Activated gamma-delta T cell treated with anti-CD3 and anti-CD28 coated beads, Interleukin-2, amount 50 U/mL, for 16 hours (primary cell): ENCODE data around the gene MUC20.
"Not testable (repeated sequence)": the region's sequence is repeated elsewhere in the genome, so short reads cannot be mapped to it uniquely, and the experiment has no call there.

Source experiments
- DNase-seq: peaks from one replicate; pipeline ENCODE4 v3.0.0-alpha.2; 2020; ENCODE audit warnings: low read depth

Gene MUC20

DNA sequence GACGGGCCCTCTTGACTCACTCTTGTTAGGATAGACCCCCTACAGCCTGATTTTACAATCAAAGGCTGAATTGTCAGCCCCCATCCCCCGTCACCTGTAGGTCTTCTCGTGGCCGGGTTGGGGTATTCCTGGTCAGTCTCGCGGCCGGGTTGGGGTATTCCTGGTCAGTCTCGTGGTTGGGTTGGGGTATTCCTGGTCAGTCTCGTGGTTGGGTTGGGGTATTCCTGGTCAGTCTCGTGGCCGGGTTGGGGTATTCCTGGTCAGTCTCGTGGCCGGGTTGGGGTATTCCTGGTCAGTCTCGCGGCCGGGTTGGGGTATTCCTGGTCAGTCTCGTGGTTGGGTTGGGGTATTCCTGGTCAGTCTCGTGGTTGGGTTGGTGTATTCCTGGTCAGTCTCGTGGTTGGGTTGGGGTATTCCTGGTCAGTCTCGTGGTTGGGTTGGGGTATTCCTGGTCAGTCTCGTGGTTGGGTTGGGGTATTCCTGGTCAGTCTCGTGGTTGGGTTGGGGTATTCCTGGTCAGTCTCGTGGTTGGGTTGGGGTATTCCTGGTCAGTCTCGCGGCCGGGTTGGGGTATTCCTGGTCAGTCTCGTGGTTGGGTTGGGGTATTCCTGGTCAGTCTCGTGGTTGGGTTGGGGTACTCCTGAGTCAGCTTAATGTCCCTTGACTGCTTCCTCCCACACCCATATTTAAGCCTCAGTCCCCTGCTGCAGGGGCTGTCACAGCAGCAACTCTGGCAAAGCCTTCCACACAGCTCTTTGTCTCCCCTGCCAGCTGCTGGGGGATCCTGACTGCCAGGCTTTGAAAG, 50.3 kb downstream of the MUC20 start:
- not testable (repeated sequence) for DNase-seq

DNA sequence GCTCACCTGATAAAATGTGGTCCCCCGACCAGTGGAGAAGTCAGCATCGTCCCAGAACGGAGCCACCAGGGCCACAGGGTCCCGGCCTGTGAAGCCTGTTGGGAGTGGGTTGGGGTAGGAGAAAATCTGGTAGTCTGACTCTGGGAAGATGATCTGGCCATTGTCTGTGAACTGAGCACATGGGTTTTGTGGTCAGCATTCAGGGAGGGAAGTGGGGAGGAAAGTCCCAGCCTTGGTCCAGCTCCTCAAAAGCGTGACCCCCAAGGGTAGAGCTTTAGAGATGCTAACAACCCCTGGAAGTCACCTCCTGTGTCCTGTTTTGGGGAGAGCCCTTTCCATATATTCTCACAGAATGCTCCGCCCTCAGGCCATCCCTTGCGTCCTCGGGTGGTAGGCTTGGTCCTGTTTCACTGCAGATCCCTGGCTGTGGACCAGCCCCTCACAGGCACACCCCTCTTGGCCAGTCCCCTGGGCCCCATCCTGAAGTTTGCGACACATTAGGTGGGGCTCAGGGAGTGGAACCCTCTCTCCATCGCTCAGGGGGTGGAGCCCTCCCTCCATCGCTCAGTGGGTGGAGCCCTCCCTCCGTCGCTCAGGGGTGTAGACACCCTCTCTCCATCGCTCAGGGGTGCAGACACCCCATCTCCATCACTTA, 51.0 kb downstream of the MUC20 start:
- no peak for DNase-seq

DNA sequence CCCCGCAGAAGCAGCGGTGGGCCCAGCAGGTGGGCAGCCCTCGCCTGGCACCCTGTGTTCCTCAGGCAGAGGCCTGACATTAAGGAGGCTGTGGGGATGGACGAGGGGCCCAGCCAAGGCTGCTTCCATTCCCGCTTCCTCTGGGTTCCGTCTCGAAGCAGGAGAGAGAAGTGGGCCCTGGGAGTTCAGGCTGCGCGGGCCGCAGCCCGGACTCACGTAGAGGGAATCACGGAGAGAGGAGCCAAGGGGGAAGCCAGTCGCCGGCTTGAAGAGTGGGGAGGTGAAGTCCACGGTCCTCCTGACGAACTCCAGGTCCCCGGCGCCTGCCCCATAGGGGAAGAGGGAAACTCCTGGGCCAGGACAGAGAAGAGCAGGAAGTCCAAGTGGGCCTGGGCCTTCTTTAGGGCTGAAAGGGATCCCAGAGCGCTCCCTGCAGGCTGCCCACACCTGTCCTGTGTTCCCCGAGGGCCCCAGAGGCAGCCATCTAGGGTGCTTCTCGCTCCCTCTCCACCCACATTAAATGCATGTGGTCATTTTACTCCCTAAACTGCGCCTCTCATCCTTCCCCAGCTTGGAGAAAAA, 53.3 kb downstream of the MUC20 start:
- no peak for DNase-seq

DNA sequence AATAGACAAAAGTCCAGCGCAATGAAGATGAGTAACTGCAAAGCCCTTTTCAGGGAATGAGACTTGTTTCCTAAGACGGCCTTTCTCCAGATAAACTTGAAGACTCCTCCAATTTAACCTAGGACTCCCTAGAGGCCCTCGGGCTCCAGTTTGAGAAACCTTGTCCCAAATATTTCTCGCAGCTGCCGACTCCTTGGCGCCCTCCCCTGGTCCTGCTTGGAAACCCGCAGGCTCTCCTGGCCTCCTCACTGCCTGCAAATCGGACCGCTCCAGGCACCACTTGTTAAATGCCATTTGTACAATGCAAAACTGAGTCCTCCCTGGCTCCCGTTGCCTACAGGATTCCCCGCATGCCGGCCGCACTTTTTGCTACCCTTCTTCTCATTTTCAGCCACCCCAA, 54.1 kb downstream of the MUC20 start:
- DNase-seq: no peak

DNA sequence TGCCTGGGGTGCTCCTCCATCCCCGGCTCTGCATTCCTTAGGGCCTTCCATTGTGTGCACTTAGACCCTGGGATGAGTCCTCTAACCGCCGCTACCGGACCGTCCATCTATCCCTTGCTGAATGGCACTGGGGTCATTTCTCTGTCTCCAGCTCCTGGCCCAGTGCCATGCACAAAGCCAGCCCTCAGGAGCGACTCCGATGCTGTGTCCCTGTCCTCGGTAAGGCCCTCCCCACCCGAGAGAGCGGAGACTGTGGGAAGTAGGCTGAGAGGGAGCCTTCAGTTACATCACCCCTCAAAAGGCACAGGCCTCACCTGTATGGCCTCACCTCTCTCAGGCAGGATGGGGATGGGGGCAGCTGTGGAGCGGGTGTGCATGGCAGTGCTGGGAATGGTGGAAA, 57.2 kb downstream of the MUC20 start:
- DNase-seq: no peak

DNA sequence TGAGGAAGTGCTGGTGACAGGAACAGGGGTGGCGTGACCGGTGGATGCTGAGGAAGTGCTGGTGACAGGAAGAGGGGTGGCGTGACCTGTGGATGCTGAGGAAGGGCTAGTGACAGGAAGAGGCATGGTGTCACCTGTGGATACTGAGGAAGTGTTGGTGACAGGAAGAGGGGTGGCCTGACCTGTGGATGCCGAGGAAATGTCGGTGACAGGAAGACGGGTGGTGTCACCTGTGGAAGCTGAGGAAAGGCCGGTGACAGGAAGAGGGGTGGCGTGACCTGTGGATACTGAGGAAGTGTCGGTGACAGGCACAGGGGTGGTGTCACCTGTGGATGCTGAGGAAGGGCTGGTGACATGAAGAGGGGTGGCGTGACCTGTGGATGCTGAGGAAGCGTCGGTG, 60.5 kb downstream of the MUC20 start:
- DNase-seq: not testable (repeated sequence)
